HepG2 (cell line): Measurements from ENCODE around the gene SYNPO. TPM values are rescaled to one million over a fixed set of nuclear protein-coding genes. Genes with fewer than 3 reads are reported as not detected.
A peak's percentile ranks its signal among the peaks of the same experiment; 100 is the strongest.

Experiments
- CCDC6 ChIP-seq: sonication (generic); formaldehyde crosslinking; IDR thresholded peaks from 2 replicates; pipeline ENCODE4 v1.8.1; 2022; ENCODE audit warnings: mild to moderate bottlenecking, missing genetic modification reagents, moderate library complexity
- CENPBD1 ChIP-seq: sonication (generic); formaldehyde crosslinking; IDR thresholded peaks from 2 replicates; pipeline ENCODE4 v1.8.0; 2022; ENCODE audit warnings: missing genetic modification reagents, low read depth, mild to moderate bottlenecking, borderline replicate concordance
- MAZ ChIP-seq, 2 experiments: sonication (generic) in 1 of 2; formaldehyde crosslinking in 1 of 2; IDR thresholded peaks; 2 replicates each; pipeline versions ENCODE4 v1.5.0 to v1.6.1; 2012 to 2020; ENCODE audit warnings: low read depth in 2 of 2, mild to moderate bottlenecking in 2 of 2, borderline replicate concordance in 1 of 2, improper control_type of control experiment in 1 of 2, low read length in 1 of 2, missing genetic modification reagents in 1 of 2, moderate library complexity in 1 of 2
- NONO ChIP-seq, 2 experiments: fragments of 450-650 bp in 1 of 2; sonication (generic) in 1 of 2; formaldehyde crosslinking in 1 of 2; IDR thresholded peaks in 1 of 2; conservative IDR thresholded peaks in 1 of 2; 2 replicates each; pipeline versions ENCODE4 v1.6.1 to v1.8.0; 2017 to 2022; ENCODE audit warnings: mild to moderate bottlenecking in 1 of 2, missing genetic modification reagents in 1 of 2, moderate library complexity in 1 of 2
- PTBP1 ChIP-seq: fragments of 200-400 bp; formaldehyde crosslinking; IDR thresholded peaks from 2 replicates; pipeline ENCODE4 v1.6.1; 2018; ENCODE audit warnings: low read length, low read depth; ENCODE audit not compliant: poor library complexity, severe bottlenecking
- SALL1 ChIP-seq: sonication (generic); formaldehyde crosslinking; IDR thresholded peaks from 2 replicates; pipeline ENCODE4 v1.8.0; 2022; ENCODE audit warnings: mild to moderate bottlenecking, missing genetic modification reagents
- TBX2 ChIP-seq: sonication (generic); formaldehyde crosslinking; IDR thresholded peaks from 2 replicates; pipeline ENCODE4 v1.5.0; 2020; ENCODE audit warnings: missing genetic modification reagents, mild to moderate bottlenecking, borderline replicate concordance
- TFDP2 ChIP-seq: sonication (generic); formaldehyde crosslinking; IDR thresholded peaks from 2 replicates; pipeline ENCODE4 v1.4.0; 2020; ENCODE audit warnings: missing genetic modification reagents
- TSC22D2 ChIP-seq: sonication (generic); formaldehyde crosslinking; IDR thresholded peaks from 2 replicates; pipeline ENCODE4 v1.5.1; 2020; ENCODE audit warnings: missing genetic modification reagents, mild to moderate bottlenecking, borderline replicate concordance
- ZBTB4 ChIP-seq: sonication (generic); formaldehyde crosslinking; IDR thresholded peaks from 2 replicates; pipeline ENCODE4 v1.4.0; 2020; ENCODE audit warnings: missing genetic modification reagents, mild to moderate bottlenecking, borderline replicate concordance
- ZFP90 ChIP-seq: sonication (generic); formaldehyde crosslinking; IDR thresholded peaks from 2 replicates; pipeline ENCODE4 v1.8.0; 2022; ENCODE audit warnings: missing genetic modification reagents, mild to moderate bottlenecking, inconsistent platforms, borderline replicate concordance
- ZNF337 ChIP-seq: sonication (generic); formaldehyde crosslinking; IDR thresholded peaks from 2 replicates; pipeline ENCODE4 v1.5.1; 2020; ENCODE audit warnings: missing genetic modification reagents, low read depth, mild to moderate bottlenecking, borderline replicate concordance
- ZNF547 ChIP-seq: sonication (generic); formaldehyde crosslinking; IDR thresholded peaks from 2 replicates; pipeline ENCODE4 v1.5.1; 2020; ENCODE audit warnings: mild to moderate bottlenecking, missing genetic modification reagents
- ZNF644 ChIP-seq: IDR thresholded peaks from 2 replicates; pipeline ENCODE4 v1.6.1; 2016; ENCODE audit warnings: low read depth
- ZNF788 ChIP-seq: sonication (generic); formaldehyde crosslinking; IDR thresholded peaks from 2 replicates; pipeline ENCODE4 v1.5.0; 2020; ENCODE audit warnings: mild to moderate bottlenecking, missing genetic modification reagents, borderline replicate concordance
- ZNF792 ChIP-seq: IDR thresholded peaks from 2 replicates; pipeline ENCODE4 v1.6.1; 2016
- ZNF800 ChIP-seq: sonication (generic); formaldehyde crosslinking; IDR thresholded peaks from 2 replicates; pipeline ENCODE4 v1.4.0; 2020; ENCODE audit warnings: missing genetic modification reagents
- ZSCAN21 ChIP-seq: sonication (generic); formaldehyde crosslinking; IDR thresholded peaks from 2 replicates; pipeline ENCODE4 v1.8.0; 2022; ENCODE audit warnings: mild to moderate bottlenecking, missing genetic modification reagents, moderate library complexity, borderline replicate concordance
- polyA plus RNA-seq, 8 experiments: library from polyadenylated mRNA; depleted of rRNA in 3 of 8; stranded (reverse) in 7 of 8; unstranded in 1 of 8; fragments of >200 nt; fragmentation: Illumina TruSeq in 4 of 8; extraction: Trizol in 4 of 8; gene quantifications; 2 replicates each; pipeline versions ENCODE4 v1.2.1 to v1.2.3, GENCODE V29; 2011 to 2016; ENCODE audit warnings: low read depth in 4 of 8, missing spikeins in 1 of 8, mixed read lengths in 1 of 8; ENCODE audit not compliant: insufficient read depth in 1 of 8
- total RNA-seq, 5 experiments: library from RNA; depleted of rRNA; stranded (reverse); fragments of >200 nt; fragmentation: Illumina TruSeq; extraction: Trizol; gene quantifications; 2 replicates each; pipeline ENCODE4 v1.2.3, GENCODE V29; 2016; ENCODE audit warnings: low read depth in 1 of 5

SYNPO gene
- total and polyA plus RNA-seq, 2 of the 13 experiments (the other 11 are each of a cell fraction or from before 2014, with no cell fraction given), result 0.09 to 0.30 TPM

GRCh38 chr5:150656191-150657132, 16.0 kb downstream of the SYNPO start (continued):
- peak; percentile 75 for TF ChIP-seq MAZ (IDR thresholded peaks at IDR 0.05; ENCODE audit: borderline replicate concordance, low read depth, low read length)
- peak; percentile 51; the same call in 1 of the 2 replicates for TF ChIP-seq MAZ (CRISPR knock-in tag; IDR thresholded peaks at IDR 0.05; ENCODE audit: low read depth)
- TF ChIP-seq ZBTB4 (CRISPR knock-in tag), result no peak
- TF ChIP-seq ZFP90 (CRISPR knock-in tag), result no peak
- TF ChIP-seq ZNF792, result no peak
- no peak for TF ChIP-seq TSC22D2 (CRISPR knock-in tag)
- TF ChIP-seq CCDC6, result no peak
- no peak for TF ChIP-seq NONO (IDR thresholded peaks at IDR 0.05)
- TF ChIP-seq NONO (CRISPR knock-in tag; conservative IDR thresholded peaks at IDR 0.05), result peak; percentile 45; the same call in 1 of the 2 replicates
- TF ChIP-seq PTBP1, result no peak
- TF ChIP-seq ZNF547 (CRISPR knock-in tag), result no peak; the same call in none of the 2 replicates
- TF ChIP-seq ZNF337 (CRISPR knock-in tag), result no peak
- TF ChIP-seq CENPBD1, result no peak
- peak; percentile 58 for TF ChIP-seq TBX2 (CRISPR knock-in tag)
- TF ChIP-seq ZNF800, result no peak
- TF ChIP-seq ZNF644, result no peak
- peak; percentile 81 for TF ChIP-seq TFDP2
- TF ChIP-seq ZSCAN21 (CRISPR knock-in tag), result no peak; the same call in 1 of the 2 replicates
- TF ChIP-seq SALL1, result peak; percentile 66
- TF ChIP-seq ZNF788 (CRISPR knock-in tag), result peak; percentile 38; the same call in 1 of the 2 replicates
